WTC11 (cell line): ENCODE results near the gene TH. TPM values are rescaled to one million over a fixed set of nuclear protein-coding genes. Genes with fewer than 3 reads are reported as not detected.
A peak's percentile ranks its signal among the peaks of the same experiment; 100 is the strongest.

Experiments
- ATAC-seq: fragments of 200-7000 bp; cut with Tn5 transposase; 2 replicates; pipeline ENCODE4 v1.10.0; 2021; ENCODE audit warnings: mild to moderate bottlenecking, moderate library complexity
- CTCF ChIA-PET: fragments of 300-600 bp; sonication (Branson Sonifier 250); formaldehyde crosslinking; loops from one replicate; lab custom pipeline; 2021; ENCODE audit warnings: antibody characterized with exemption; lab: Charles Lee
- POLR2A ChIA-PET: fragments of 350-600 bp; sonication (Branson Sonifier 250); formaldehyde crosslinking; loops from one replicate; lab custom pipeline; 2021; ENCODE audit warnings: antibody characterized with exemption; lab: Charles Lee
- DNase-seq: peaks from one replicate; pipeline ENCODE4 v3.0.0; 2021; ENCODE audit warnings: low spot score
- H3K27ac Mint-ChIP-seq: 2 replicates; pipeline ENCODE4 v1.8.0; 2021; ENCODE audit warnings: mixed read lengths
- H3K27me3 Mint-ChIP-seq: 2 replicates; pipeline ENCODE4 v1.8.0; 2021; ENCODE audit warnings: low read depth, mild to moderate bottlenecking, moderate library complexity, mixed read lengths
- H3K36me3 Mint-ChIP-seq: 2 replicates; pipeline ENCODE4 v1.8.0; 2021; ENCODE audit warnings: mixed read lengths
- H3K4me1 Mint-ChIP-seq: 2 replicates; pipeline ENCODE4 v1.8.0; 2022; ENCODE audit warnings: mixed read lengths
- H3K4me3 Mint-ChIP-seq: 2 replicates; pipeline ENCODE4 v1.8.0; 2021; ENCODE audit warnings: mild to moderate bottlenecking, moderate library complexity, mixed read lengths
- H3K9me3 Mint-ChIP-seq: 2 replicates; pipeline ENCODE4 v1.8.0; 2021; ENCODE audit warnings: mixed read lengths
- ATF6 ChIP-seq: sonication (generic); formaldehyde crosslinking; IDR thresholded peaks from 2 replicates; pipeline ENCODE4 v1.8.1; 2023; ENCODE audit warnings: mild to moderate bottlenecking, missing genetic modification reagents
- ELF4 ChIP-seq: sonication (generic); formaldehyde crosslinking; IDR thresholded peaks from 2 replicates; pipeline ENCODE4 v1.8.1; 2022; ENCODE audit warnings: low read depth, mild to moderate bottlenecking, moderate library complexity, missing genetic modification reagents
- JAZF1 ChIP-seq: fragments of 250-450 bp; sonication (Bioruptor Pico); IDR thresholded peaks from 2 replicates; pipeline ENCODE4 v1.9.0; 2021; ENCODE audit warnings: moderate library complexity, mild to moderate bottlenecking, inconsistent platforms
- NFATC4 ChIP-seq: fragments of 250-450 bp; sonication (Bioruptor Pico); IDR thresholded peaks from 2 replicates; pipeline ENCODE4 v1.9.0; 2021; ENCODE audit warnings: mild to moderate bottlenecking
- NFE2L1 ChIP-seq: sonication (generic); formaldehyde crosslinking; IDR thresholded peaks from 2 replicates; pipeline ENCODE4 v1.8.1; 2023; ENCODE audit warnings: missing genetic modification reagents
- OVOL2 ChIP-seq: fragments of 250-450 bp; sonication (Bioruptor Pico); IDR thresholded peaks from 2 replicates; pipeline ENCODE4 v1.9.0; 2021; ENCODE audit warnings: mild to moderate bottlenecking, borderline replicate concordance
- RELA ChIP-seq: sonication (generic); formaldehyde crosslinking; IDR thresholded peaks from 2 replicates; pipeline ENCODE4 v1.8.1; 2022; ENCODE audit warnings: missing genetic modification reagents, mild to moderate bottlenecking, borderline replicate concordance
- SMAD4 ChIP-seq: sonication (generic); formaldehyde crosslinking; IDR thresholded peaks from 2 replicates; pipeline ENCODE4 v1.8.0; 2022; ENCODE audit warnings: mild to moderate bottlenecking, missing genetic modification reagents
- TEAD4 ChIP-seq: sonication (generic); formaldehyde crosslinking; IDR thresholded peaks from 2 replicates; pipeline ENCODE4 v1.8.0; 2022; ENCODE audit warnings: mild to moderate bottlenecking, missing genetic modification reagents
- USF1 ChIP-seq: sonication (generic); formaldehyde crosslinking; IDR thresholded peaks from 2 replicates; pipeline ENCODE4 v1.8.0; 2022; ENCODE audit warnings: mild to moderate bottlenecking, missing genetic modification reagents
- ZBTB21 ChIP-seq: sonication (generic); formaldehyde crosslinking; IDR thresholded peaks from 2 replicates; pipeline ENCODE4 v1.8.1; 2023; ENCODE audit warnings: mild to moderate bottlenecking, missing genetic modification reagents, borderline replicate concordance
- ZNF232 ChIP-seq: sonication (generic); formaldehyde crosslinking; IDR thresholded peaks from 2 replicates; pipeline ENCODE4 v1.8.0; 2022; ENCODE audit warnings: mild to moderate bottlenecking, missing genetic modification reagents
- ZNF263 ChIP-seq: sonication (generic); formaldehyde crosslinking; IDR thresholded peaks from 2 replicates; pipeline ENCODE4 v1.8.1; 2022; ENCODE audit warnings: low read depth, mild to moderate bottlenecking, moderate library complexity, missing genetic modification reagents
- ZNF396 ChIP-seq: fragments of 250-450 bp; sonication (Bioruptor Pico); IDR thresholded peaks from 2 replicates; pipeline ENCODE4 v1.8.0; 2021; ENCODE audit warnings: mild to moderate bottlenecking, moderate library complexity, borderline replicate concordance
- ZNF512 ChIP-seq: sonication (generic); formaldehyde crosslinking; IDR thresholded peaks from 2 replicates; pipeline ENCODE4 v1.8.1; 2022; ENCODE audit warnings: missing genetic modification reagents, borderline replicate concordance
- total RNA-seq: library from RNA; stranded (reverse); gene quantifications from 3 replicates; pipeline ENCODE4 v1.2.3, GENCODE V29; 2021
- TF ChIP-seq, protein P1 (sequence below): fragments of 250-450 bp; sonication (Bioruptor Pico); IDR thresholded peaks from 2 replicates; pipeline ENCODE4 v1.9.0; 2021; ENCODE audit warnings: mild to moderate bottlenecking
- TF ChIP-seq, protein P2 (sequence below): sonication (generic); formaldehyde crosslinking; IDR thresholded peaks from 2 replicates; pipeline ENCODE4 v1.8.0; 2022; ENCODE audit warnings: mild to moderate bottlenecking, missing genetic modification reagents
- TF ChIP-seq, protein P3 (sequence below): fragments of 250-450 bp; sonication (Bioruptor Pico); conservative IDR thresholded peaks from 2 replicates; pipeline ENCODE4 v1.9.0; 2021; ENCODE audit warnings: mild to moderate bottlenecking

Gene TH
- total RNA-seq, 1 experiment from 2014 or later, result not detected

- TF ChIP-seq ZNF512 (CRISPR knock-in tag), result no peak
- TF ChIP-seq, protein P1, sequence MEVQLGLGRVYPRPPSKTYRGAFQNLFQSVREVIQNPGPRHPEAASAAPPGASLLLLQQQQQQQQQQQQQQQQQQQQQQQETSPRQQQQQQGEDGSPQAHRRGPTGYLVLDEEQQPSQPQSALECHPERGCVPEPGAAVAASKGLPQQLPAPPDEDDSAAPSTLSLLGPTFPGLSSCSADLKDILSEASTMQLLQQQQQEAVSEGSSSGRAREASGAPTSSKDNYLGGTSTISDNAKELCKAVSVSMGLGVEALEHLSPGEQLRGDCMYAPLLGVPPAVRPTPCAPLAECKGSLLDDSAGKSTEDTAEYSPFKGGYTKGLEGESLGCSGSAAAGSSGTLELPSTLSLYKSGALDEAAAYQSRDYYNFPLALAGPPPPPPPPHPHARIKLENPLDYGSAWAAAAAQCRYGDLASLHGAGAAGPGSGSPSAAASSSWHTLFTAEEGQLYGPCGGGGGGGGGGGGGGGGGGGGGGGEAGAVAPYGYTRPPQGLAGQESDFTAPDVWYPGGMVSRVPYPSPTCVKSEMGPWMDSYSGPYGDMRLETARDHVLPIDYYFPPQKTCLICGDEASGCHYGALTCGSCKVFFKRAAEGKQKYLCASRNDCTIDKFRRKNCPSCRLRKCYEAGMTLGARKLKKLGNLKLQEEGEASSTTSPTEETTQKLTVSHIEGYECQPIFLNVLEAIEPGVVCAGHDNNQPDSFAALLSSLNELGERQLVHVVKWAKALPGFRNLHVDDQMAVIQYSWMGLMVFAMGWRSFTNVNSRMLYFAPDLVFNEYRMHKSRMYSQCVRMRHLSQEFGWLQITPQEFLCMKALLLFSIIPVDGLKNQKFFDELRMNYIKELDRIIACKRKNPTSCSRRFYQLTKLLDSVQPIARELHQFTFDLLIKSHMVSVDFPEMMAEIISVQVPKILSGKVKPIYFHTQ (CRISPR knock-in tag), result no peak
- TF ChIP-seq NFE2L1 (CRISPR knock-in tag), result 0 out of 2 replicates have a peak, but pooled peaks have one; percentile 70
- peak; percentile 57; the same call in 1 of the 2 replicates for TF ChIP-seq RELA
These were observed 5.3 kb downstream of the TH start (continued) for GRCh38 chr11:2166091-2166851.

- no peak for DNase-seq
- no peak overlapping the region for H3K27ac Mint-ChIP-seq
- TF ChIP-seq ZBTB21 (CRISPR knock-in tag) (no peak), USF1 (CRISPR knock-in tag) (no peak), ZNF232 (CRISPR knock-in tag) (no peak), TEAD4 (CRISPR knock-in tag) (no peak), OVOL2 (CRISPR knock-in tag) (no peak), ZNF396 (CRISPR knock-in tag) (no peak), JAZF1 (CRISPR knock-in tag) (no peak), NFATC4 (CRISPR knock-in tag) (no peak), SMAD4 (CRISPR knock-in tag) (no peak), ELF4 (CRISPR knock-in tag) (no peak), ZNF263 (CRISPR knock-in tag) (no peak), ATF6 (no peak)
- TF ChIP-seq, protein P2, sequence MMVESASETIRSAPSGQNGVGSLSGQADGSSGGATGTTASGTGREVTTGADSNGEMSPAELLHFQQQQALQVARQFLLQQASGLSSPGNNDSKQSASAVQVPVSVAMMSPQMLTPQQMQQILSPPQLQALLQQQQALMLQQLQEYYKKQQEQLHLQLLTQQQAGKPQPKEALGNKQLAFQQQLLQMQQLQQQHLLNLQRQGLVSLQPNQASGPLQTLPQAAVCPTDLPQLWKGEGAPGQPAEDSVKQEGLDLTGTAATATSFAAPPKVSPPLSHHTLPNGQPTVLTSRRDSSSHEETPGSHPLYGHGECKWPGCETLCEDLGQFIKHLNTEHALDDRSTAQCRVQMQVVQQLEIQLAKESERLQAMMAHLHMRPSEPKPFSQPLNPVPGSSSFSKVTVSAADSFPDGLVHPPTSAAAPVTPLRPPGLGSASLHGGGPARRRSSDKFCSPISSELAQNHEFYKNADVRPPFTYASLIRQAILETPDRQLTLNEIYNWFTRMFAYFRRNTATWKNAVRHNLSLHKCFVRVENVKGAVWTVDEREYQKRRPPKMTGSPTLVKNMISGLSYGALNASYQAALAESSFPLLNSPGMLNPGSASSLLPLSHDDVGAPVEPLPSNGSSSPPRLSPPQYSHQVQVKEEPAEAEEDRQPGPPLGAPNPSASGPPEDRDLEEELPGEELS (CRISPR knock-in tag), result no peak
- TF ChIP-seq, protein P3, sequence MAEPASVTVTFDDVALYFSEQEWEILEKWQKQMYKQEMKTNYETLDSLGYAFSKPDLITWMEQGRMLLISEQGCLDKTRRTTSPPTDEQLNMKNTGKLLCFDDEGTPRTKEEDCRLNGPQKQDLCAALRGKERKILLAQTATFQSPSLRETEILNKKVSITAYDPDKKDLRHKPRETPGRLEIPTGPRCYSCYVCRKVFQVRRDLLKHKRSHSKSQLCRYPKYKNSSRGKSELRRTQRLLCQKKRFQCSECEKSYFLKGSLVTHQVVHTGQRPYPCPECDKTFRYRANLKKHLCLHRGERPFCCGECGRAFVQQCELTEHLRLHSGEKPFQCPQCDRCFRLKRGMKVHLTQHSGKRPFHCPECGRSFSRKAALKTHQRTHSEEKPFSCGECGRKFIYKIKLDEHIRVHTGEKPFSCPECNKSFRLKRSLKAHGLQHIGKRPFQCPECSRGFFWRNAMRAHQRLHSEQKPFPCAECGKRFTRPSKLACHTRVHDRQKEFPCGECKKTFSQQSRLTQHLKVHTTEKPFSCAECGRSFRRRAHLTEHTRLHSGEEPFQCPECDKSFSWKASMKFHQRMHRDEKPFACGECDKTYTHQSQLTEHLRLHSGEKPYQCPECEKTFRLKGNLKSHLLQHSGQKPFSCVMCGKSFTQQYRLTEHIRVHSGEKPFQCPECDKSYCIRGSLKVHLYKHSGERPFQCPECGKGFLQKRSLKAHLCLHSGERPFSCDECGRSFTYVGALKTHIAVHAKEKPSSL (CRISPR knock-in tag), result no peak
These were observed 6.0 kb downstream of the TH start for GRCh38 chr11:2165571-2165970.

More at GRCh38 chr11:2165571-2165970, 6.0 kb downstream of the TH start:
- ATAC-seq, result no peak
- ChIA-PET CTCF (interaction anchor here (1.0 to 3.9 kb wide), 11 partner anchors 8 to 513 kb away, joined by 3 to 37 read pairs (median 8); no protein-coding TSS in a partner anchor), POLR2A (no interaction called here)
- Mint-ChIP-seq H3K9me3 (no peaks in the 10 kb centered on the region), H3K4me1 (no peaks in the 10 kb centered on the region), H3K27me3 (no peaks in the 10 kb centered on the region), H3K4me3 (no peak overlapping the region), H3K36me3 (no peaks in the 10 kb centered on the region)
